NCI-H2081 (cell line): ENCODE measurements around the gene CKMT2.

ENCODE experiments used
- DNase-seq, 2 experiments: peaks; one replicate each; lab custom pipeline; 2025; lab: John Stamatoyannopoulos, UW

The CKMT2 gene

DNA sequence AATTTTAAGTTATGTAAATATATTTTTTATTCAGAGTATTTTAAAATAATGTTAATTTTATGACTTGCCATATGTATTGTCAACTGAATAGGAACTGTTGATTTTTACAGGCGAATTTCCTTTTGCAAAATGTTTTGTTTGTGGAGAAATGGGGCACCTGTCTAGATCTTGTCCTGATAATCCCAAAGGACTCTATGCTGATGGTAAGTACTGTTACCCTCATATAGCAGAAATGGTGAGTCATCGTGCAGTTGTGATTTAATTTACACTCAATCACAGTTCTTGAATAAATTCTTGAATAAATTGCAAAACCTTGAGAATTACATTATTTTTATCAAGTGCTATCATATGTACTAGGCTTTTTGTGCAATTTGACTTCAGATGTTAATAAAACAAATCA is 75.7 kb downstream of the CKMT2 start:
- no peak for DNase-seq

DNA sequence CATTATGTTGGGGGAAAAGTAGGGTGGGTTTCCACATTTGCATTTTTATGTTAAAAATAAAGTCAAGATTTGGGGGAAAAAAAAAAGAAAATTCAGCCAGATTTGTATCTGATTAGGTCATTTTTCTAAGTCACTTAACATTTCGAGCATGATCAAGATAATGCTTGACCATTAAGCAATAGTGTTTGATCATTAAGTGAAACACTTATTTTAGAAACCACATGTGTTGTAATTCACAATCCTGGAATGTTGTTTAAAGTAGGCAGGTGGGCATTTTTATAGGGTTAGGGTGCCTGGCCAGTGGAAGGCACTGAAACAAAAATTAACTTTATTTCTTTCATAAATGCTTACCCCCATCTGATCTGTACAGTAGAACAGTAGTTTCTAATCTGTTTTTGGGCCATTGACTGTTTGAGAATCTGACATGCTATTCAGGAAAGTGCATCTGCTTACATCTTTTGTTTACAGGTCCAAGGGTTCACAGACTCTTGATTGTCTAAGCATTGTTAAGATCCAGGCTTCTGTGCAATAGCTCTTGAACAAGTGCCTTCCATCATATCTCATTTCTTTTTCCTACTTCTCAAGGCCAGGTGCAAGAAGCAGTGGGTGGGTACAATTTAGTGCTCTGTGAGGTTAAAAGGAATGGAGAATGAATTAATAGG is 77.4 kb downstream of the CKMT2 start:
- no peak for DNase-seq

DNA sequence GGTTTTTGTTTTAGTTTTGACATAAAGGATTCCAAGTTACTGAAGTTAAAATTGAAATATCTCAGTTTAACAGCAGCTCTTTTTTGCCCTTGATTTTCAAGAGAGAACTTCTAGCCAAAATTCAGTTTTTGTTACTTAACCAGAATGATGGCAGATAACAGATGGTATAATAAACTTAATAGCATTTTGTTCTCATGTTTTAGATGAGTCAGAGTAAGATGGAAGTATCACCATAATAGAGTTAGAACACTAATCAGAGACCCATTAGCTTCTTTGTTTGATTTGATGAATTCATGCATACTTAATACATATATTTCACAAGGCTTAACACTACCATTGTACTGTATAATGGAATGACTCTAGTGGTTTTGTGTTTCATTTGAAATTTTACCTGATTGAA is 80.2 kb downstream of the CKMT2 start:
- DNase-seq: no peak

- no peak for DNase-seq
Observed at GRCh38 chr5:81313686-81314085, 80.6 kb downstream of the CKMT2 start.

DNA sequence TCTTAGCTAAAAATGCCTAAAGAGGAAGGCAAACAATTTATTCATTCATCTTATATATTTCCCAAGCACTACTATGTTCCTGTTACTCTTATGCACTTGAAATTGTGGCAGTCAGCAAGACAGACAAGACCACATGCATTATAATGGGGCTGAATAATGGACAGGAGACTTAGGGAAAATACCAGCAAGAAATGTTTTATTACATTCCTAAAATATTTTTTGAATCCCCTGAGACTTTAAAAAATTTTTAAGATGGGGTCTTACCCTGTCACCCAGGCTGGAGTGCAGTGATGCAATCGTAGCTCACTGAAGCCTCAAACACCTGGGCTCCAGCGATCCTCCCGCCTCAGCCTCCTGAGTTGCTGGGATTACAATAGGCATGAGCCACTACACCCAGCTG is 81.5 kb downstream of the CKMT2 start:
- DNase-seq: no peak

DNA sequence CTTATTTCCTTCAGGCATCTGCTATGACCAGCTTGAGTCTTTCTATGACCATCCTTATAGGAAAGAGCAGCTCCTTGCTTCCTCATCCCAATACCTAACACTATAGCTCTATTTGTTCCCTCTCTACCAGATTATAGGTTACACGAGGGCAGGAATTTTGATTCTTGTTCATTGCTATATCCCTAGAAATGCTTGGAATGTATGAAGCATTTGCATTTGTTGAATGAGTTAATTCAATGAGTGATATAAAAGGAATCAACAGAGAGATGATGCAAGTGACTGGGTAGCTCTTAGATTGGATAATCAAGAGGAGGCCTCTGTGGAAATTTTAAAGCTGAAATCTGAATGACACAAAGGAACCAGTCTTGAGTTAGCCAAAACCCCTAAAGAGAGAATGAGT is 82.2 kb downstream of the CKMT2 start:
- DNase-seq: no peak

DNA sequence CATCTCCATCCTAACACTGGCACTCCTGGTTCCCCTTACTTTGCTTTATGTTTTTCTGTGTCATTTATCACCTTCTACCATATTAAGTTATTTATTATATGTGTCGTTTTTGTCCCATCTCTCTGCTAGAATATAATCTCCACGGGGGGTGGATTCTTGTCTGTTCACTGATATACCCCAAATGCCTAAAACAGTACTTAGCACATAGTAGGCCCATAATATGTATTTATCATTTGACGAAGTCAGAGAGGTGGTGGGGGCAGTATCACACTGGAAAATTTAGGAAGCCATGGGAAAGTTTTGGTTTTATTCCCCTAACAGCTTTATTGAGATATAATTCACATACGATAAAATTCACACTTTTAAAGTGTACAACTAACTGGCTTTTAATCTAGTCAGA is 82.7 kb downstream of the CKMT2 start:
- DNase-seq: no peak
